WTC11 (cell line): ENCODE data around the gene PDLIM1.

Source experiments
- ATF2 ChIP-seq: sonication (generic); formaldehyde crosslinking; IDR thresholded peaks from 2 replicates; pipeline ENCODE4 v1.8.1; 2022; ENCODE audit warnings: low read depth, missing genetic modification reagents, borderline replicate concordance
- ATF3 ChIP-seq: sonication (generic); formaldehyde crosslinking; conservative IDR thresholded peaks from 2 replicates; pipeline ENCODE4 v1.8.1; 2022; ENCODE audit warnings: mild to moderate bottlenecking, missing genetic modification reagents
- CTCF ChIP-seq: fragments of 200-600 bp; IDR thresholded peaks from 2 replicates; pipeline ENCODE4 v1.8.0; 2022; ENCODE audit warnings: antibody characterized with exemption
- HMGXB4 ChIP-seq: sonication (generic); formaldehyde crosslinking; IDR thresholded peaks from 2 replicates; pipeline ENCODE4 v1.8.1; 2023; ENCODE audit warnings: mild to moderate bottlenecking, moderate library complexity, missing genetic modification reagents
- USF2 ChIP-seq: sonication (generic); formaldehyde crosslinking; IDR thresholded peaks from 2 replicates; pipeline ENCODE4 v1.8.1; 2023; ENCODE audit warnings: mild to moderate bottlenecking, missing genetic modification reagents, moderate library complexity

- TF ChIP-seq CTCF = no peak
- no peak for TF ChIP-seq ATF2
- no peak for TF ChIP-seq HMGXB4 (CRISPR knock-in tag)
- no peak for TF ChIP-seq USF2 (CRISPR knock-in tag)
- no peak for TF ChIP-seq ATF3 (CRISPR knock-in tag)
Observed at GRCh38 chr10:95257849-95258248, 33.0 kb downstream of the PDLIM1 start.
